ENCODE data around the gene C13orf42.

Gene C13orf42

GRCh38 chr13:51111174-51111573, at the start of gene C13orf42:
TSS of gene C13orf42 (minus strand) at chr13:51111274. CDS start at chr13:51111209, 65 bp downstream.
- no peak within 1 kb of the TSS for H3K4me3 ChIP-seq (ENCODE audit: low read length)
- H3K4me1 ChIP-seq (ENCODE audit: insufficient read depth, low read length) = no peaks in the 10 kb centered on the region
- no peaks in the 10 kb centered on the region for H3K9me3 ChIP-seq (ENCODE audit: low read length)
- no peaks in the 10 kb centered on the region for H3K36me3 ChIP-seq (ENCODE audit: insufficient read depth, low read length)
- no peaks in the 10 kb centered on the region for H3K27me3 ChIP-seq (ENCODE audit: insufficient read depth, low read length)
- no peak within 1 kb of the TSS for H2AFZ ChIP-seq (ENCODE audit: low read depth, low read length)

GRCh38 chr13:51158880-51159518, 47.9 kb upstream of the C13orf42 start:
- Histone ChIP-seq H2AFZ (ENCODE audit: low read depth, low read length) (no peak overlapping the region), H3K27me3 (ENCODE audit: insufficient read depth, low read length) (no peaks in the 10 kb centered on the region), H3K36me3 (ENCODE audit: insufficient read depth, low read length) (no peaks in the 10 kb centered on the region), H3K4me1 (ENCODE audit: insufficient read depth, low read length) (no peaks in the 10 kb centered on the region), H3K9me3 (ENCODE audit: low read length) (no peaks in the 10 kb centered on the region), H3K4me3 (ENCODE audit: low read length) (no peak overlapping the region)

GRCh38 chr13:51158365-51158764, 47.3 kb upstream of the C13orf42 start:
- Histone ChIP-seq H3K9me3 (ENCODE audit: low read length) (no peaks in the 10 kb centered on the region), H3K4me3 (ENCODE audit: low read length) (no peak overlapping the region), H3K4me1 (ENCODE audit: insufficient read depth, low read length) (no peaks in the 10 kb centered on the region), H3K36me3 (ENCODE audit: insufficient read depth, low read length) (no peaks in the 10 kb centered on the region), H2AFZ (ENCODE audit: low read depth, low read length) (no peak overlapping the region), H3K27me3 (ENCODE audit: insufficient read depth, low read length) (no peaks in the 10 kb centered on the region)

GRCh38 chr13:51156648-51157047, 45.6 kb upstream of the C13orf42 start:
- no peak overlapping the region for H2AFZ ChIP-seq (ENCODE audit: low read depth, low read length)

GRCh38 chr13:51155776-51156515, 44.9 kb upstream of the C13orf42 start:
- no peak overlapping the region for H2AFZ ChIP-seq (ENCODE audit: low read depth, low read length)
- no peaks in the 10 kb centered on the region for H3K9me3 ChIP-seq (ENCODE audit: low read length)
- no peaks in the 10 kb centered on the region for H3K4me1 ChIP-seq (ENCODE audit: insufficient read depth, low read length)
- no peaks in the 10 kb centered on the region for H3K36me3 ChIP-seq (ENCODE audit: insufficient read depth, low read length)
- no peaks in the 10 kb centered on the region for H3K27me3 ChIP-seq (ENCODE audit: insufficient read depth, low read length)
- no peak overlapping the region for H3K4me3 ChIP-seq (ENCODE audit: low read length)

More at GRCh38 chr13:51156648-51157047, 45.6 kb upstream of the C13orf42 start:
- Histone ChIP-seq H3K36me3 (ENCODE audit: insufficient read depth, low read length) (no peaks in the 10 kb centered on the region), H3K27me3 (ENCODE audit: insufficient read depth, low read length) (no peaks in the 10 kb centered on the region), H3K4me1 (ENCODE audit: insufficient read depth, low read length) (no peaks in the 10 kb centered on the region), H3K9me3 (ENCODE audit: low read length) (no peaks in the 10 kb centered on the region), H3K4me3 (ENCODE audit: low read length) (no peak overlapping the region)

GRCh38 chr13:51155161-51155560, 44.1 kb upstream of the C13orf42 start:
- Histone ChIP-seq H3K9me3 (ENCODE audit: low read length) (no peaks in the 10 kb centered on the region), H3K4me1 (ENCODE audit: insufficient read depth, low read length) (no peaks in the 10 kb centered on the region), H3K36me3 (ENCODE audit: insufficient read depth, low read length) (no peaks in the 10 kb centered on the region)

GRCh38 chr13:51154029-51154555, 43.0 kb upstream of the C13orf42 start:
- Histone ChIP-seq H3K27me3 (ENCODE audit: insufficient read depth, low read length) (no peaks in the 10 kb centered on the region), H3K4me3 (ENCODE audit: low read length) (no peak overlapping the region), H3K9me3 (ENCODE audit: low read length) (no peaks in the 10 kb centered on the region), H3K36me3 (ENCODE audit: insufficient read depth, low read length) (no peaks in the 10 kb centered on the region), H3K4me1 (ENCODE audit: insufficient read depth, low read length) (no peaks in the 10 kb centered on the region), H2AFZ (ENCODE audit: low read depth, low read length) (no peak overlapping the region)

More at GRCh38 chr13:51155161-51155560, 44.1 kb upstream of the C13orf42 start:
- Histone ChIP-seq H3K4me3 (ENCODE audit: low read length) (no peak overlapping the region), H2AFZ (ENCODE audit: low read depth, low read length) (no peak overlapping the region), H3K27me3 (ENCODE audit: insufficient read depth, low read length) (no peaks in the 10 kb centered on the region)

GRCh38 chr13:51153527-51153926, 42.5 kb upstream of the C13orf42 start:
- Histone ChIP-seq H3K9me3 (ENCODE audit: low read length) (no peaks in the 10 kb centered on the region), H3K36me3 (ENCODE audit: insufficient read depth, low read length) (no peaks in the 10 kb centered on the region), H2AFZ (ENCODE audit: low read depth, low read length) (no peak overlapping the region), H3K4me1 (ENCODE audit: insufficient read depth, low read length) (peaks cover 2% of the 10 kb centered on the region), H3K27me3 (ENCODE audit: insufficient read depth, low read length) (no peaks in the 10 kb centered on the region), H3K4me3 (ENCODE audit: low read length) (no peak overlapping the region)

GRCh38 chr13:51152701-51153100, 41.6 kb upstream of the C13orf42 start:
- Histone ChIP-seq H3K9me3 (ENCODE audit: low read length) (no peaks in the 10 kb centered on the region), H3K27me3 (ENCODE audit: insufficient read depth, low read length) (no peaks in the 10 kb centered on the region), H3K4me3 (ENCODE audit: low read length) (no peak overlapping the region), H3K4me1 (ENCODE audit: insufficient read depth, low read length) (peaks cover 2% of the 10 kb centered on the region), H2AFZ (ENCODE audit: low read depth, low read length) (no peak overlapping the region), H3K36me3 (ENCODE audit: insufficient read depth, low read length) (no peaks in the 10 kb centered on the region)

- peaks cover 3% of the 10 kb centered on the region for H3K27me3 ChIP-seq (ENCODE audit: insufficient read depth, low read length)
- peaks cover 2% of the 10 kb centered on the region for H3K4me1 ChIP-seq (ENCODE audit: insufficient read depth, low read length)
- H3K36me3 ChIP-seq (ENCODE audit: insufficient read depth, low read length) = no peaks in the 10 kb centered on the region
- no peaks in the 10 kb centered on the region for H3K9me3 ChIP-seq (ENCODE audit: low read length)
- no peak overlapping the region for H2AFZ ChIP-seq (ENCODE audit: low read depth, low read length)
- H3K4me3 ChIP-seq (ENCODE audit: low read length) = no peak overlapping the region
These were observed 40.4 kb upstream of the C13orf42 start for GRCh38 chr13:51151463-51151862.

- H3K9me3 ChIP-seq (ENCODE audit: low read length) = no peaks in the 10 kb centered on the region
- no peak overlapping the region for H3K4me3 ChIP-seq (ENCODE audit: low read length)
- H3K4me1 ChIP-seq (ENCODE audit: insufficient read depth, low read length) = peaks cover 2% of the 10 kb centered on the region
- H3K36me3 ChIP-seq (ENCODE audit: insufficient read depth, low read length) = no peaks in the 10 kb centered on the region
- peaks cover 7% of the 10 kb centered on the region for H3K27me3 ChIP-seq (ENCODE audit: insufficient read depth, low read length)
- H2AFZ ChIP-seq (ENCODE audit: low read depth, low read length) = peak overlapping the region; percentile 4
These were observed 38.0 kb upstream of the C13orf42 start for GRCh38 chr13:51148952-51149573.

- peak overlapping the region; percentile 4 for H2AFZ ChIP-seq (ENCODE audit: low read depth, low read length)
- H3K36me3 ChIP-seq (ENCODE audit: insufficient read depth, low read length) = no peaks in the 10 kb centered on the region
- peaks cover 2% of the 10 kb centered on the region for H3K4me1 ChIP-seq (ENCODE audit: insufficient read depth, low read length)
- H3K9me3 ChIP-seq (ENCODE audit: low read length) = no peaks in the 10 kb centered on the region
- peaks cover 7% of the 10 kb centered on the region for H3K27me3 ChIP-seq (ENCODE audit: insufficient read depth, low read length)
- H3K4me3 ChIP-seq (ENCODE audit: low read length) = no peak overlapping the region
These were observed 37.3 kb upstream of the C13orf42 start for GRCh38 chr13:51148223-51148951.

Measured in neuron (in vitro differentiated cells).